Ramos (cell line): Measurements from ENCODE around the gene COG5.

Source experiments
- in situ Hi-C: fragments of 300-500 bp; cut with MboI; formaldehyde crosslinking; loops from one replicate; pipeline ENCODE4 v1.14.3; 2022; ENCODE audit warnings: low sequenced_read_pairs; ENCODE audit not compliant: unreplicated experiment

COG5 gene

DNA sequence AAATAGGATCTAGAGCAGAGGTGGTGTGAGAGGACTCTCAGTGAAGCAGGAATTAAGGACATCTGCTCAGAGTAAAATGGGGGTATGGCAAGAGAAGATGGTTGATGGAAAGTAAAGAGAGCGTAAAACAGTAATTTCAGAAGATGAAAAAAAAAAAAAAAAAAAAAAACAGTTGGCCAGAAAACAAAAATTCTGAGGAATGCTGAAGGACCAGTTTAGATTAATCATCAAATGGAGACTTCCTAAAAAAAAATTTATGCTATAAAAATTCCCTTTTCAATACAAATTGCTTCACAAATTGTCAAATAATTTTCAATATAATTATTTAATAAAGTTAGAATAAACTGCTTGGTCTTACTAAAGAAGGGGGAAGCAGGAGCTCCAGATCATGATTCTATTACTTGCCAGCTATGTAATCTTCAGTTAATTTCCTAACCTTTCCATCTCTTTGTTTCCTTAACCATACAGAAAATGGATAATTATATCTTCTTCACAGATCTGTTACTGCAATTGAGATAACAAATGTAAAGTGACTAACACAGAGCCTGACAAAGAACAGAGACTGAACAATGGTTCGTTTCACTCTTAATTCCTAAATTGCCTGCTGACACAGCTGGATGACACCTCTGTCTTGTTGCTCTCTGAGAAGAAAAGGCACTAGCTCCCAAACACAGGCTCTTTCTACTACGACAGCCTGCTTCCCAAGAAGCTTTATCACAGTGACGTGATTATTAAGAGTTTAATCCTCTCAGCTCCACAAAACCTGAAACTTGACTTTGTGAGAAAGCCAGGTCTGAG is 158.8 kb downstream of the COG5 start:
- in situ Hi-C loops: no loop called here

DNA sequence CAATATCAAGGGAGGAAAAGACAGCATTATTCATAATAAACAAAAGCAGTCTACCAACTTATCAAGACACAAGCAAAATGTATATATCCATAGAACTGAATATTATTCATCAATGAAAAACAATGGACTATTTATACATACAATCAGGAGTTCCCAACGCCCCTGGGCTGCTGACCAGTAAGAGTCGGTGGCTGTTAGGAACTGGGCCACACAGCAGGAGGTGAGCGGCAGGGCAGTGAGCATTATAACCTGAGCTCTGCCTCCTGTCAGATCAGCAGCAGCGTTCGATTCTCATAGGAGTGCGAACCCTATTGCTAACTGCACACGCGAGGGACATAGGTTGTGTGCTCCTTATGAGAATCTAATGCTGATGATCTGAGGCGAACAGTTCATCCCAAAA is 165.6 kb downstream of the COG5 start:
- in situ Hi-C loops: no loop called here

DNA sequence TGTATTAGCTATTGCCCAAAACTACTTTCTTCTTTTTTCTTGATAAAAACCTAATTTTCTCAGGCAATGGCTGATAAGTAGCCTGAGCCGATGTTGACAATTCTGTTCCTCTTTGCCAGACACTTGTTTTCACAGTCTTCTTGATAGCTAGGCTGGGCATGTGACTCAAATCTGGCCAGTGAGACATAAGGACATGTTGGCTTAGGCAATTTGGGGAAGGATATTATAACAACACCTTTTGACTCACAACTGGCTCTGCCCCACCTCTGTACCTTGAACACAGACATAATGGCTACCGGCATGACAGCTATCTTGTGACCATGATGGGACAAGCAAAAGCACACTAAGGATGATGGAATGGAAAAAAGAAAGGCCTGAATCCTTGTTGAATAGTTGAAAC is 166.7 kb downstream of the COG5 start:
- in situ Hi-C loops: no loop called here

DNA sequence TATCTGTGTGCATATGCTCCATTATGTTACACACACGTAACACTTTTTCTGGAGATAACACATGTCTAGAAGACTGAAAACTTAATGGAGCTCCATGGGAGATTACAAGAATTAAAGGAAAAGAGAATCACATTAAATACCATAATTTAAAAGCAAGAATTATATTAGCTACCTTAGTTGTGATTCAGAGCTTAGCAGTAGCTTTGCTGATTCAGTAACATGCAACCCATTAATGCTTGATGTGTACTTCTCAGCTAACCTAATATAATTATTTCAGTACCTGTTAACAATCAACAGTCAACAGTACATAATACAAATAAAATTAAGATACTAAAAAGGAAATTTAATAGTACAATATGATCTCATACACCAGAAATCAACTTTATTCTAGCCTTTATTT is 167.6 kb downstream of the COG5 start:
- in situ Hi-C loops: no loop called here

DNA sequence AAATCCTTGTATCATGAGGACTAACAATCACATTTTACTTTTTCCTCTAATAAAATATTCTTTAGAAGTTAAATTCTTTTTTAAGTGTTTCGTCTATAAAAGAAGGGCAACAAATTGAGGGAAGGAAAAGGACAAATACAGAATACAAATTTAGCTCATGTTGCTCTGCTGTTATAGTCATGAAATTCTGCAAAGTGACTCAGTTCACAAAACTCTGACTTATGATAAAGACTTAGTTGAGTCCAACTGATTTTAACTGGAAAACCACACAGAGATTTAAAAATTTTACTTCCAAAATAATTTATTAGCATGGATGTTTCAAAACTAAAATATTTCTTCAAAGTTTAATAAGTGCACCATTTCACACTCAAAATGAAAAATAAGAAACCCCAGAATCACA is 168.9 kb downstream of the COG5 start:
- in situ Hi-C loops: no loop called here

DNA sequence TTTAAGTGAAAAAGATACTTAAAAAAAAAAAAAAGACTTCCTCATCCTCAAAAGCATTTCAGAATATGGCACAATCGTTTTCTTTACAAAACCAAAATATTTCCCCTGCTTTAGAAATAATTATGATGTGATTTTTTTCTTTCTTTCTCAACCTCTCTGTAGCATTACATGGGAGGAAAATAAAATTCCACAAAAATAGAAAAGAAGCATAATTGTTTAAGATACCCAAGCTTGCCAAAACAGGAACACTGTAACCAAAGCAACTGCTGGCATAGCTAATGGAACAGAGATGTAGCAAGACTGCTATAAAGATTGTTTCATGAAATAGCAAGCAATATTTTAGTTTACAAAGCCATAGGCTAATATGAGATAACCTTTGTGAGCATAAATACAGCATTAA is 169.4 kb downstream of the COG5 start:
- in situ Hi-C loops: no loop called here

DNA sequence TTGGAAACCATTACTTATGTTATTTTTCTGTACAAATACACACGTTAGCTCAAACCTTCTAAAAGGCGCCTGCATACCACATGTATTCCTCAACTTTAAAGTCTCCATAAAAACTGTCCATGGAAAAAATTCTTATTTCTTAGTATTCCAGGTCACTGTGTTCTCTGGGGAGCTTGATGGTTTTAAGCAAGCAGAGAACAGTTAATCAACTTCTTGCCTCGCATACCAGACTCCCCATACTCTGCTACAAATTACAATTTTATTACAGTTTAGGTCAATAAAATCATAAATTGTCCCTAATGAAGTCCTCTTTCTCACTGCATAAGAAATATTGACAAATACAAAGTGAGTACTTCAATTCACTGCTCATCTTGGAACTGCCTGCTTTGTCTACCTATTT is 170.9 kb downstream of the COG5 start:
- in situ Hi-C loops: no loop called here

DNA sequence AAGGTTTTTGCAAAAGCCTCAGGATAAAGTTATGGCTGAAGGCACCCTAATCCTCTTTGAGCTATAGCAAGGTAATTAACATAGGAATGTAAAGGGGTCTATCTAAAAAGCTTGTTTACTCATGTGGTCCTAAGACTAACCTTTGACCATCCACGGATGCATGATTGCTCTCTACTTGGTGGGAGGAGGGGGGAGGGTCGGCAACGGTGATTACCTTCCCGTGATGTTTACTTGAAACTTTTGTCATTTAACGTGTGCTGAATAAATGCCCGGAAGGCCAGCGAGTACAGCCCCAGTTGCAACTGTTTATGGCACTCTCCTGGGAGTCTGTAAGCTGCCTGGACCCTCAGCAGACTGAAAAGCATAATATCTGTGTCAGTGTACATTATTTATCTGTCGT is 172.8 kb downstream of the COG5 start:
- in situ Hi-C loops: no loop called here

DNA sequence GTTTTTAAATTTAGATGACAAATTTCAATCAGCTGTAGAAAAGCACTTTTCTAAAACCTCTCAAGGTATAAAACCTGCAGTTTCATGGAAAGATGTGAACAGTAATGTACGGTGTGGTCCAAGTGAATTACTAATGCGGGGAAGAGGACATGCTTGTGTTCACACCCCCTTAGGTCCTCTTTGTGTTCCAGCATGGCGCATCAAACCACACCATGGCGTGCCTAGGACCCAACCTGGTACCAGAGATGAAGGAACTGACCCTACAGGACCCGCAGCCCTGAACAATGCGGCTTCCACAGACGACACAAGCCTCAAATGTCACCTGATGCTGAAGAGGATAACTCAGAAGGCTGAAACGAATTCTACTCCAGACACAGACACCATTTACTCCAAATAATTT is 175.1 kb downstream of the COG5 start:
- in situ Hi-C loops: no loop called here

DNA sequence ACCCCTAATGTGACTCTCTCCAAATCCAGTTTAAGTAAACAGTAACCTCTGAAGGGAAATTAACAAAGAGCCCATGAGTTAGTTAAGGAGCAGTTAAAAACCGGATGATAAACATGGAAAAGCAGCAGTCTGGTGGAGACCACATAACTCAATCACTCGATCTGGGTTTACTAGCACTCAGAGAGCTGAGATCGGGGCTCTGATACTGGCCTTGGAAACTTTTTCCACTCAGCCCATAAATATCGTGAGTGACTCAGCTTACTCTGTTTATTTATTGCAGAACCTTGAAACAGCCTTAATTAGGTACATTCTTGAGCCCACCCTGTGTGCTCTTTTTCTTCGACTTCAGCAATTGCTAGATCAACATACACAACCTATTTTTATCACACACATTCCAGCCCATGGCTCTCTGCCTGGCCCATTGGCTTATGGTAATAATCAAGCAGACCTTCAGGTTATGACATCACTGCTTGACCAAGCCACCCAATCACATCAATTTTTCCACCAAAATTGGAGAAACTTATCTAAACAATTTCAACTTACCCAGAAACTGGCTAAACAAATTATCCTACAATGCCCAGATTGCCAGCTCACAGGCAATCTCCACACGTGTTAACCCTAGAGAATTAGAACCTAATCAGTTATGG is 176.0 kb downstream of the COG5 start:
- in situ Hi-C loops: no loop called here

DNA sequence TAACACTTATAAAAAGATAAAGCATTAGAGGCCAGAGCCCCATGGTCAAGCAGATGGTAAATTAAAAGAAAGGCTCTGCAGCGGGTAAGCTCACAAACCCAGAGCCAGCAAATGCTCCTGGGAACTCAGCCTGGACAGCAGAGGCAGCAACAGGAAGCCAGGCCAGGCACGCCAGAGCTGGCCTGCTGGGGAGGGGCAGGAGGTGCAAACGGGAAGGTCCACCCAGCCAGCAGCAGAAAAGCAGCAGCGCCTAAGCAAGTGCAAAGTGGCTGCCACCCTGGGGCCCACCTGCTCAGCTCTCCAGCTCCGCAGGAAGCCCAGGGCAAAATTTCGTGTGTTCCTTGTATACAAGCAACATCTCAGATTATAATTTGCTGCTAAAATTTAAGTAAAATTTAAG is 176.6 kb downstream of the COG5 start:
- in situ Hi-C loops: no loop called here

DNA sequence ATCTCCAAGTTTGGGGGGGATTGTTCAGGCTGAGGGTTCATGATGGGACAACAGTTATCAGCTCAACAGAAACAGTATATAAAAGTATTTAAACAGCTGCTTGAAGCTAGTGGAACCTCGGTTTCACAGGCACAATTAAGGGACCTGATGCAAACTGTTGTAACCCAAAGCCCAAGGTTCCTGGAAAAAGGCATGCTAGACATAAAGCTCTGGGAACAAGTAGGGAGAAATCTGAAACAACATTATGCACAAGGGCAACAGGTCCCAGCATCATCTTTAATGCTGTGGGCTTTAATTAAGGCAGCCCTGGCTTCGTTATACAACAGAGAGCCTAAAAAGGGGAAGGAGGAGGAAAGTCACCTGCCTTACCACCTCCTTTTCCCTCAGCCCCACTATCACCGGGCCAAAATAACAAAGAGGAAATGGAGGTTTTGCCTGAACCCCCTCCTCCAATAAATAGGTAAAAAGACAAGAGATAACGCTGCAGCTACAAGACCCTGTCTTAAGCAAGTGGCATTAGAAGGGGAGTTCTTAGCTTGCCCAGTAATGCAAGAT is 177.1 kb downstream of the COG5 start:
- in situ Hi-C loops: no loop called here

DNA sequence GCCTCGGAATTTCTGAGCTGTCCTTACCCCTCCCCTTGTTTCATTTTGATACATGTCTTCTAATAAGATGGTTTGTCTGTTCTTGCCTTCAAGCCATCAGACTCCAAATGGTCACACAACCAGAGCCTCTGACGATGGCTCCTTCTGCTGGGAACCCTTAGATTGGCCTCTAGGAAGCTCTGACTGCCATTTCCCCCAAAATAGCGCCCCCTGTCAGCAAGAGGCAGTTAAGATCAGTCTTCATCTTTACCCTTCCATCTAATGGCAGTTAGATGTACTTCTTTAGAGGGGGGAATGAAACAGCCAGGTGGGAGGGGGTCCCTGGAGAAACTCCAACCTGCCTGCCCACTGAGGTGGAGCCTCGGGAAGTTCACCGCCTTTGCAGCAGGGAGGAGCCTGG is 179.7 kb downstream of the COG5 start:
- in situ Hi-C loops: no loop called here

DNA sequence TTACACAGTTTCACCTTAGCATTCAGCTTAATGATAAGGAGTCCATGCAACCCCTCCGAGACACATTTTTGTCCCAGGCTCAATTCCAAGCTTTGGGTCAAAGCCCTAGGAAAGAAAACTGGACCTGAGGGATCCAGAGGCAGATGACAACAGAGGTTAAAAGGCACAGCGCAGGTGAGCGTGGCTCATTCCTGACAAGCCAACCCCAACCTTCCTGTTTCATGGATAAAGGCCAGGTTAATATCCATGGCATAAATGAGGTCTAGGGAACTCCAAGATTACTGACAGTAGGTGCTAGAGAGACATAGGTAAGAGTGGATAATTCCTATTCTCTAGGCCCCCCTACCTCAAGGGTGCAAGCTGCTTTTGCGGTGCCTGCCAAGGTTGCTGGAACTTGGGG is 180.5 kb downstream of the COG5 start:
- in situ Hi-C loops: no loop called here

DNA sequence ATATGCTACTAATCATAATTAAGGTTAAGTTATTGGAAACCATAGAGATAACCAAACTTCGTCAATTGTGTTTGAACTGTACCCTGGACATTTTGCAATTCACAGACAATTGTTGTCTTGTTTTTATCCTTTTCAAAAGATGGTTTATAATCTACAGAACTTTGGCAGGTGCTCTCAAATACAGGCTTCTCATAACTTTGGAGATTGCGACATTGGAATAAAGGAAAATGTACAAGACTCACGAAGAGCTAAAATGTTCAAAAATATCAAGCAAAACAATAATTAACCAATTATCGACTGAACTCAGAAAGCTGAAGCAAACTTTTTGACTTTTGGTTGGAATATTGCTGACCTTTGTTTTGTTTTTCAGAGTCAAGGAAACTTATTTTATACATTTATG is 182.3 kb downstream of the COG5 start:
- in situ Hi-C loops: no loop called here

DNA sequence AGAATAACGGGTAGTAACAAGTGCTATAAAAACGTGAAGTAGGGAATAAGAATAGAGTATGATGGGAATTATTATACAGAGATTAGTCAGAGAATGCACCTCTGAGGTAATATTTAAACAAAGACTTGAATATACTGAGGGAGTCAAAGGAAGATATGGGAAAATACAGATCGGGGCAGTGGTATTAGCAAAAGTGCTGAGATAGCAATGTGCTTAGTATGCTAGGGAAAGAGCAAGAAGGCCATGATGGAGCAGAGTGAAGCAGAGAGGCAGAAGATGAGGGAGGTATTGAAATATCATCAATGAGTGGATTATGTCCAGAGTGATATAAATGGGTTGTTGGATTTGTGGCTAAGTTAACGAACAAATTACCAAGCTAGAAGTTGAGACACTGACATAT is 190.4 kb downstream of the COG5 start:
- in situ Hi-C loops: no loop called here

DNA sequence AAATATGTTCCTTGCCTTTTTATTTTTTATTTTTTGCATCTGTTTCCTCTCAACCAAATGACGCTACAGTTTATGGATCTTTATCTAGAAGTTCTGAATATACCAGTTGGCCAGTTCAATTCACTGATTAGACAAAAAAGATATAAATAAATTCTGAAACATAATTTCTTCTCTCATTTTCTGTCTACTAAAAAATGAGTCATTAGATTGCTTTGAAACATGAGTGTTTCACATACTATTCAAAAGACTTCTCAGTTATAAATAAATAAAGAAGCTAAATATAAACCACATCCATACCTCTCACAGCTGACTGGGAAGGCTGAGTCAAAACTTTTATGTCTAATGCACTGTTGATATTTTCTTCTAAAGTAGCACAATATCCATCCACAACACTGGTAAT is 191.4 kb downstream of the COG5 start:
- in situ Hi-C loops: no loop called here

DNA sequence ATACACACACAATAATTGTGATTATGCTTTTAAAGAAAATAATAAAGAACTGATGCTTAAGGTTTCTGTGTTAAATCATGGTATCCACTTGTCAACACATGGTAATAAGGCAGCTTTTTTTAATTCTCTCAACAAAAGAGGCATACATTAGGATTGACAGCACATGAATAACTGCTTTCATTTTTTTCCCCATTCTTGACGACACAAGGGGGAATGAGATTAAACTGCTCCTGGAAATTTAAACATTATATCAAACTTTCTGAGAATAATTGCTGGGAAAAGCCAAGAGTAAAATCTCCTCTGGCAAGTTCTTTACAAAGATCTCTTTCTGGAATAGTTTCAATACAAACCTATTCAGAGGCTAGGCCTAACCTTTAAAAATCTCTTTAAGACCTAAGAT is 192.9 kb downstream of the COG5 start:
- in situ Hi-C loops: no loop called here

DNA sequence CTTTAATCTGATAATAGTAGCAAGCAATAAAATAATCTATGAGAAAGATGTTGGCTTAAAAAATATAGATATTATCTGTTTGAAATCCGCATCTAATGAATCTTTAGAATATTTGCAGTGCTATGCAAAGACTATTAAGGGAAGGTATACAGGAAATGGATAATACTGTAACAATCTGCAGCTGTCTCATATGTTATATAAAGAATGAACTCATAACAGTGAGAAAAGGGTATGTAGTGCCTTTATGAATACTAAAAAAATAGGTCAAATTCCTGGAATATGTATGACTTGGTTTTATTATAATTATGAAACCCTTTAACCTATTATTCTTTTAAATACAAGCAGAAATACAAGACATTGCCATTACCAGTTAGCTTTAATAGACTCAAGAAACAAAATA is 198.9 kb downstream of the COG5 start:
- in situ Hi-C loops: no loop called here

DNA sequence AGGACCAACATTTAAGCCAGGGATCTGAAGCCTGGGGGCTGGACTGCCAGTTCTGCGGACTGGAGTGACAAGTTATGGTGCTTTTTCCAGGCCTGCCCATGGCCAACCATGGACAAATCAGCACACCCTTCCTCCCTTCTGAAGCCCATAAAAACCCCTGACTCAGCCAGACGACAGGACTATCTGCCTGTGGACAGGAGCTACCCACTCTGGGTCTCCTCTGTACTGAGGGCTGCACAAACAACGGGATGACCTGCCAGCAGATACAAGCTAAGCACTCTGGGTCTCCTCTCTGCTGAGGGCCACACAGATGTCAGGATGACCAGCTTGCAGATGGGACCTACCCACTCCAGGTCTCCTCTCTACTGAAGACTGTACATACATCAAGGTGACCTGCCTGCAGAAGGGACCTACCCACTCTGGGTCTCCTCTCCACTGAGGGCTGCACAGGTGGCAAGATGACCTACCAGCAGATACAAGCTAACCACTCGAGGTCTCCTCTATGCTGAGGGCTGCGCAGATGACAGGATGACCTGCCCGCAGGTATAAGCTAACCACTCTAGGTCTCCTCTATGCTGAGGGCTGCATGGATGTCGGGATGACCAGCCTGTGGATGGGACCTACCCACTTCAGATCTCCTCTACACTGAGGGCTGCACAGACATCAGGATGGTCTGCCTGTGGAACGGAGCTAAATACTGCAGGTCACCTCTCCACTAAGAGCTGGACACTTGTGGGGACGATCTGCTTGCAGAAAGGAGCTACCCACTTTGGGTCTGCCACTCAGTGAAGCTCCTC is 204.0 kb downstream of the COG5 start:
- in situ Hi-C loops: no loop called here

DNA sequence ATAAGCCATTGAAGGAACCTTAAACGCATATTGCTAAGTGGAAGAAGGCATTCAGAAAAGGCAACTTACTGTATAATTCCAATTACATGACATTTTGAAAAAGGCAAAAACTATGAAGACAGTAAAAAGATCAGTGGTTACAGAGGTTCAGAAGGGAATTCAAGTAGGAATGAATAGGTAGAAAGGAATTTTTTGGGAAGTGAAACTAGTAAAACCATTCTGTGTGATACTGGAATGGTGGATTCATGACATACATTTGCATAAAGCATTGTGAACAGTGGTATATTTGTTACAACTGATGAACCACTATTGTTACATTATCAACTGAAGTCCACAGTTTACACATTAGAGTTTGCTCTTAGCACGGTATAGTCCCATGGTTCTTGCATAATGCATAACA is 208.1 kb downstream of the COG5 start:
- in situ Hi-C loops: no loop called here
